IPS DF 6.9 (cell line): ENCODE data around the gene FKBP1A.

Source experiments
- DNase-seq: peaks from one replicate; pipeline ENCODE4 v3.0.0-alpha.2; 2013; ENCODE audit warnings: low read depth, low spot score
- H3K27ac ChIP-seq: one replicate; pipeline ENCODE4 v1.5.1; 2013; ENCODE audit warnings: low read length, control low read depth
- H3K27me3 ChIP-seq: 2 replicates; pipeline ENCODE4 v1.6.1; 2013; ENCODE audit warnings: mild to moderate bottlenecking, low read length; ENCODE audit not compliant: control insufficient read depth, insufficient read depth
- H3K36me3 ChIP-seq: 2 replicates; pipeline ENCODE4 v1.6.1; 2013; ENCODE audit warnings: low read length; ENCODE audit not compliant: control insufficient read depth, insufficient read depth
- H3K4me1 ChIP-seq: 2 replicates; pipeline ENCODE4 v1.6.1; 2013; ENCODE audit warnings: low read length; ENCODE audit not compliant: control insufficient read depth, insufficient read depth
- H3K4me3 ChIP-seq: 2 replicates; pipeline ENCODE4 v1.5.1; 2013; ENCODE audit warnings: mild to moderate bottlenecking, low read length
- H3K9me3 ChIP-seq: 2 replicates; pipeline ENCODE4 v1.6.1; 2013; ENCODE audit warnings: low read length, inconsistent platforms; ENCODE audit not compliant: control insufficient read depth, insufficient read depth
- WGBS: extraction: QIAGEN DNeasy Blood & Tissue Kit; methylation state at CpG from one replicate; pipeline ENCODE4 v1.1.7; 2013; ENCODE audit warnings: mixed read lengths, missing lambda C conversion rate; ENCODE audit not compliant: insufficient read length, insufficient coverage; 5-methylcytosine and 5-hydroxymethylcytosine counted together

FKBP1A gene

DNA sequence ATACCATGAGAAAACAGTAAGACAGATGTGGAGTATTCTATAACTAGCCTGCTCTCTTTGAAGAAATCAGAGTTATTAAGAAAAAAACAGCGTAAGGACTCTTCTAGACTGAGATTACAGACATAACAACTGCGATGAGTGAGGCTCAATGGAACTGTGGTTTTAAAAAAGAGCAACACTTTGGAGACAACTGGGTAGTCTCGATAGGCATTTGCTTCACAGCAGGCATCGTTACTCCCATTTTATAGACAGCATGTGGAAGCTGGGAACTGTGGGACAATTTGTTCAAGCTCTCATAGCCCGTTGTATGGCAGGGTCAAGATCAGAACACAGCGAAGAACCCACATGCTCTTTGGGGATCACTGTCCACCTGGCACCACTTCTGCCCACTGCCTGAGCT is 4.6 kb downstream of the FKBP1A start:
- no peak overlapping the region for H3K4me3 ChIP-seq
- no peaks in the 10 kb centered on the region for H3K36me3 ChIP-seq
- peaks cover 7% of the 10 kb centered on the region for H3K4me1 ChIP-seq
- no peaks in the 10 kb centered on the region for H3K9me3 ChIP-seq
- no peak overlapping the region for H3K27ac ChIP-seq
- no peaks in the 10 kb centered on the region for H3K27me3 ChIP-seq
- no peak for DNase-seq
- no CpG with 5 or more reads among the region's 6 CpGs for WGBS

DNA sequence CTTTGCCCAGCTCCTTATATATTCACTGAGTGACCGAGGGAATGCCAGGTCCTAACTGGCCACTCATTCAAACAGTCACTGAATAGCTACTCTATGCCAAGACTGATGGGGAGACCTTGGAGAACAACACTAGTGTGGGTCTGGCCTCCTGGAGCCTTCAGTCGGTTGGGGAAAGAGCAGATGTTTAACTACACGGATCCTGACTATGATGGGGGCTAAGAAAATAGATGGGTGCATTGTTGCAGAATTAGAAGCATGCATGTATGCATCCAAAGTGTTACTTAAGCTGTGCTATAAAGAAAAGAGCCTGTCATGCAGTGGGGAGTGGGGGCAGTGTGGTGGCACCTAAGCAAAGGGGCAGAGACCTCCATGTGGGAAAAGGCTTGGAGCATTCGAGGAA is 6.5 kb downstream of the FKBP1A start:
- H3K9me3 ChIP-seq: no peaks in the 10 kb centered on the region
- H3K27me3 ChIP-seq: no peaks in the 10 kb centered on the region
- WGBS: no CpG with 5 or more reads among the region's 4 CpGs
- no peaks in the 10 kb centered on the region for H3K36me3 ChIP-seq
- peaks cover 7% of the 10 kb centered on the region for H3K4me1 ChIP-seq
- no peak for DNase-seq
- no peak overlapping the region for H3K4me3 ChIP-seq
- no peak overlapping the region for H3K27ac ChIP-seq

DNA sequence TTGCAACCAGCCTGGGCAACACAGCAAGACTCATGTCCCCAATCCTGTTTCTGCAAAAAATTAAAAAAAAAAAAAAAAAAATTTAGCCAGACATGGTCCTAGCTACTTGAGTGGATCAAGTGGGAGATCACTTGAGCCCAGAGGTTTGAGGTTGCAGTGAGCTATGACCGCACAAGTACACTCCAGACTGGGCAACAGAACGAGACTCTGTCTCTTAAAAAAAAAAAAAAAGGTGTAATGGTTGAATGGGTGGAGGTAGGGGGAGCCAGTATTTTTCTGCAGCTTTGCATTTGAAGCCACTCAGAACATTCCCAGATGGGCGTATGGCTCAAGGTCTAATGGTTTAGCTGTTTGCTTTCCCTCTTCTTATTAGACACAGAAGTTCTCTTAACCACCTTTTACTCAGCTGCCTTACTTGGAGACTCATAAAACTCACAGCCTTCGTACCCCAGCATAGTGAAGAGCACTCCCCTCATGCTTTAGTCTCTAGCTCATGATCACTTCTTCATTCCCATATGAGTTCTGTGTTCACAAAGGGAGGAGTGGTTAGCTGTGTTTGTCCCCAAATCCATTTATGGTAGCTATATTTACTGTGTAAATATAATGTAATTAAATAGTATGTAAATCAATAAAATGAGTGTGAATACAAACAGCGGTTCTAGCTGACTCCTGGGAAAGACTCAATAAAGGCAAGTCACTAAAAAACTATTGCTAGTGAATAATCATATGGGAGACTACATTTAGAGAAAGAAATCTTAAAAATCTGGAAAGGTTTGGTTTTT is 9.0 kb downstream of the FKBP1A start:
- DNase-seq: no peak
- Histone ChIP-seq H3K27me3 (no peaks in the 10 kb centered on the region), H3K9me3 (no peaks in the 10 kb centered on the region), H3K36me3 (no peaks in the 10 kb centered on the region), H3K4me3 (no peak overlapping the region), H3K27ac (no peak overlapping the region), H3K4me1 (no peaks in the 10 kb centered on the region)
- no CpG with 5 or more reads among the region's 5 CpGs for WGBS

DNA sequence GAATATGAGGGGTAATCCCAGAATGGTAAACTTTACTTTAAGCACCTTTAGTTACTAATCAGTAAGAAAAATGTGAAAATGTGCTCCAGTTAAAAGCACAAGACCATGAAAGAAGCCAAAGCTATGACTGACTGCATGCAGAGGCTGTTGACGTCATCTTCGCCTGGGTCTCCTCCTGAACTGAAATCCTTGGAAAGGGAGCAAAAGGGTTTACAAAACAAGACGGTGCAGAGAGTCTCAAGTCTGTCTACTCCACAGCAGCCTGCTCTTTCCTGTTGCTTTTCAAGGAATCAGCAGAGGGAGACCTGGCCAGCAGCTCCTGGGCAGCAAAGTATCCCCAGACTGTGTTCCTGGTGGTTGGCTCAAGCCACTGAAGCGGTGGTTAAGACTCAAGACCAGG is 10.2 kb downstream of the FKBP1A start:
- Histone ChIP-seq H3K4me1 (0 out of 2 replicates have a peak, but pooled peaks cover 1% of the 10 kb centered on the region), H3K4me3 (no peak overlapping the region), H3K9me3 (no peaks in the 10 kb centered on the region), H3K27ac (no peak overlapping the region), H3K27me3 (no peaks in the 10 kb centered on the region), H3K36me3 (no peaks in the 10 kb centered on the region)
- DNase-seq: no peak
- no CpG with 5 or more reads among the region's 4 CpGs for WGBS

DNA sequence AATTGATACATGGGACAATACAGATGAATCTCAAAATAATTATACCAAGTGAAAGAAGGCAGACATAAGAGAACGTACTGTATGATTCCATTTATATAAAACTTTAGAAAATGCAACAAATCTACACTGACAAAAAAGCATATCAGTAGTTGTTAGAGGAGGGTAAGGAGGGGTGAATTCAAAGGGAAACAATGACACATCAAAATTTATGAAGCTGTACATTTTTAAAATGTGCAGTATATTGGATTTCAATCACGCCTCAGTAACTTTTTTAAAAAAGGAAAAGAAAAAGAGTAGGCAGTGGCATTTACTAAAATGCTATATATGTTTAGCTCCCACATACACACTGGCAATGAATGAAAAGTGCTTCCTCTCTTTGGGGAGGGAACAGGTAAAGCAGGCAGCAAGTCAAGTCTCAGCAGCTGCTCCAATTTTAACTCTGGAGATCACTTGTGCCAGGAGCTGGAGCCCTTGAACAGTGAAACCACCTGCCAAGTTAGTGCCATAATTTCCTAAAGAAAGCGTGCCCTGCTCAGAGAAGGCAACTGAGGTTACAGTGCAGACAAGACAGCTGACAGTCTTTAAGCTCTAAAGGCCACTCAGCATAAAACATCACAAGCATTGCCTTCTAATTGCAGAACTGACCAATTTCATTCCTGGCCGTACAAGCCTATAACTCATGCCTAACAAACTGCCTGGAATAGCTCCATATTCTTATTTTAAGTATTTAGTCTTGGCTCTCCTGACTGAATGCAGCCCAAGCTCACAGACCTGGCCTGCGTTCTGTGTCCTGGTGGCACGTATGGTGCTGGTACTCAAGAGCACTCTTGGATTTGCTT is 10.9 kb downstream of the FKBP1A start:
- Histone ChIP-seq H3K4me3 (no peak overlapping the region), H3K4me1 (0 out of 2 replicates have a peak, but pooled peaks cover 1% of the 10 kb centered on the region), H3K9me3 (no peaks in the 10 kb centered on the region), H3K27ac (no peak overlapping the region), H3K27me3 (no peaks in the 10 kb centered on the region), H3K36me3 (no peaks in the 10 kb centered on the region)
- DNase-seq: no peak
- no CpG with 5 or more reads among the region's 6 CpGs for WGBS

DNA sequence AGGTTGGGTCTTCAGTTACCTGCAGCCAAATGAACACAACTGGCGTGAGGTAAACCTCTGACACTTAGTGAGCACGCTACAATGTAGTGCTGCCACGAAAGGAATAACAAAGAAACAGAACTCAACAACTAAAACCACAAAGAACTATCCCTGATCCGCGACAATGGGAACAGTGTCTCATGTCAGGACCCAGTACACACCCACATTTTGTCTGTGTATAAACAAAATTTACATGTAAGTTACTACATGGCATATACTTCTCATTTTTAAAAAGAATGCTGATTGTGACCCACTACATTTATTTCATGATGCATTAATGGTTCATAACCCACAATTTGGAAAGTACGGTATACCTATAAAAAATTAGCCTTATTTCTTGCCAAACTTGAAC is 14.1 kb downstream of the FKBP1A start:
- Histone ChIP-seq H3K4me1 (0 out of 2 replicates have a peak, but pooled peaks cover 1% of the 10 kb centered on the region), H3K27ac (no peak overlapping the region), H3K36me3 (no peaks in the 10 kb centered on the region), H3K27me3 (no peaks in the 10 kb centered on the region), H3K4me3 (no peak overlapping the region), H3K9me3 (no peaks in the 10 kb centered on the region)
- no peak for DNase-seq
- no CpG with 5 or more reads among the region's 6 CpGs for WGBS

DNA sequence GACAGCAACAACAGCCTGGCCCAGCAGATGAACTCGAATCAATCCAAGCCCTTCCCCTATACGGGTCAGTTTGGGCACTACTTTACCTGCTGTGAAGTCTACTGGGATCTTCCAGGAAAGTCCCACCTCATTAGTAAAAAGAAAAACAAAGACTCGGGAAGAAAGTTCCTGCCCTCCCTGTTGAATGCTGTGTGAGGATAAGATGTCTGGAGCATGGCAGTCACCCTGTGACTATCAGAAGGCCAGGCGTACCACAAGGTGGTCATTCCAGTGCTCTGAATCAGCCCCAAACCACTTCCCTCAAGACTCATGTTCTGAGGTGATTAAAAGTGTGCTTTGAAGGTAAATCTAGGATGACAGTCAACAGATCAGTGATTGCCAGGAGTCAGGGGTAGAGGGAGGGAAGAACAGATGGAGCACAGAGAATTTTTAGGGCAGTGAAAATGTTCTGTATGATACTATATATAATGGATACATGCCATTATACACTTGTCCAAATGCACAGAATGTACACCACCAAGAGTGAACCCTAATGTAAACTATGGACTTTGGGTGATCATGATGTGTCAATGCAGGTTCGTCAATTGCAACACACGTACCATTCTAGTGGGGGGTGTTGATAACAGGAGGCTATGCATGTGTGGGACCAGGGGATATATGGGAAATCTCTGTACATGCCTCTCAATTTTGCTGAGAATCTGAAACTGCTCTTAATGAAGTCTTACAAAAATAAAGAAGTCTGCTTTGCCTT is 14.7 kb downstream of the FKBP1A start:
- H3K9me3 ChIP-seq: no peaks in the 10 kb centered on the region
- 0 out of 2 replicates have a peak, but pooled peaks cover 1% of the 10 kb centered on the region for H3K4me1 ChIP-seq
- no peak for DNase-seq
- no CpG with 5 or more reads among the region's 6 CpGs for WGBS
- no peak overlapping the region for H3K4me3 ChIP-seq
- H3K36me3 ChIP-seq: 0 out of 2 replicates have a peak, but pooled peaks cover 3% of the 10 kb centered on the region
- no peaks in the 10 kb centered on the region for H3K27me3 ChIP-seq
- no peak overlapping the region for H3K27ac ChIP-seq

DNA sequence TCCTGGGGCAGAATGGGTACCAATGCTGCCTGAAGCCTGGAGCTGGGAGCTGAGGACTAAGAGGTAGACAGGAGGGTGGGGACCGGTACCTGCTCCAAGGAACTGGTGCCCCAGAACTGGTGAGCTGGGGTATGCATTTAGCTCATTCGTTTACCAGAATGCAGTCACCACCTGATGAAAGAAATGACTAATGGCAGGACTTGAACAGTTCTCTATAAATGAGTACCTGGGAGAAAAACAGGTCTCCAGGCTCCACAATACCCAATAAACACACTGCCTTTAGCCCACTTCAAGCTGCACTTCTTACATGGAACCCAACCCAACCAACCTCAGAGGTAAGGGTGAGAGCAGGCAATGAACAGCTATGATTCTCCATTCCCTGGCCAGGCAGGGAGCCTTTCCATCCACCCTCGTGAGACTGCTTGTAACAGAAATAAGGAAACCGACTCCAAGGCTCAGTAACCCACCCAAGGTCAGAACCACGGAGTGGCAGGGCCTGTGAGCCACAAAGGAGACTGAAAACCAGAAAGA is 15.4 kb downstream of the FKBP1A start:
- no peaks in the 10 kb centered on the region for H3K9me3 ChIP-seq
- no peak overlapping the region for H3K4me3 ChIP-seq
- 0 out of 2 replicates have a peak, but pooled peaks cover 1% of the 10 kb centered on the region for H3K4me1 ChIP-seq
- WGBS: no CpG with 5 or more reads among the region's 5 CpGs
- no peak overlapping the region for H3K27ac ChIP-seq
- H3K36me3 ChIP-seq: 0 out of 2 replicates have a peak, but pooled peaks cover 3% of the 10 kb centered on the region
- no peak for DNase-seq
- H3K27me3 ChIP-seq: no peaks in the 10 kb centered on the region

DNA sequence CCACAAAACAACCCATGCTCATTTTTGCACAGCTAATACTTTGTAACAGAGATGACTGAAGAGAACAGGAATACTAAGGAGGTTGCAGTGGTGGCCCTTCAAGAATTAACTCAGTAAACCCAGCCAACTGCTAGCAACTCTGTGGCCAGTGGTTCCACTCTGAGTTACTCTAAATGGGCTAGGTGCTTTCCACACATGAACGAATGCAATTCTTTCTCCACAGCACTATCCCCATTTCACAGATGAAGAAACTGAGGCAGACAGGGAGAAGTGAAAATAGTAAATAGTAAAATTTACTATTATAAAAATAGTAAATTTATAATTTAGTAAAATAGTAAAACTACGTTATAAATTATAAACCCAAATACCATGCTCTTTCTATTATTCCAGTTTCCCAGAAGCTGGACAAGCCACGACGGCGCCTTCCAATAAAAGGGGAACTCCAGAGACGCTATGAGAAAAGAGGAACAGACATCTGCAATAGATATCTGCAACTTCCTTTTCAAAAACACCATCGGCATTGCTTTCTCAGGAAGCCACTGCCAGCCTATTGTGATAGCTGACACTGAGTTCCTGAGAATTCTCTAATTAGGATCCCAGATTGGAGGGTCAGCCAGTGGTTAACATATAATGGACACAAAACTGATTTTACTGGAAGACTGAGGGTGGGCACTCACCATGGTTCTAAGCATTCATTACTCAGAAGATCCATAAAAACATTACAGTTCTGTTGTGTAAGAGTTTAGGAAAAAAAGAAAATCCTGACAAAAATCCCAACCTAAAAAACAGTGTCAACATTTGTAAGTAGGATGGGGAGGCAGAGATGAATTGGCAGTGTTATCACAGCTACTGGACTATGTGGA is 16.2 kb downstream of the FKBP1A start:
- no peak for DNase-seq
- WGBS: no CpG with 5 or more reads among the region's 7 CpGs
- Histone ChIP-seq H3K4me1 (0 out of 2 replicates have a peak, but pooled peaks cover 1% of the 10 kb centered on the region), H3K36me3 (0 out of 2 replicates have a peak, but pooled peaks cover 3% of the 10 kb centered on the region), H3K9me3 (no peaks in the 10 kb centered on the region), H3K4me3 (no peak overlapping the region), H3K27me3 (no peaks in the 10 kb centered on the region), H3K27ac (no peak overlapping the region)
